ENCODE results near the gene USP7.
A peak's percentile ranks its signal among the peaks of the same experiment; 100 is the strongest.

USP7 gene

GRCh38 chr16:8908810-8909468, 54.8 kb downstream of the USP7 start:
- H3K4me3 ChIP-seq (ENCODE audit: low read depth, low read length), result no peak overlapping the region
- no peak for DNase-seq (ENCODE audit: low read depth)
- no peak for TF ChIP-seq CTCF (IDR thresholded peaks at IDR 0.05; ENCODE audit: control insufficient read depth, extremely low read depth, insufficient read depth)

GRCh38 chr16:8907096-8907495, 56.6 kb downstream of the USP7 start:
- no peak for TF ChIP-seq CTCF (IDR thresholded peaks at IDR 0.05; ENCODE audit: control insufficient read depth, extremely low read depth, insufficient read depth)
- DNase-seq (ENCODE audit: low read depth), result no peak
- H3K4me3 ChIP-seq (ENCODE audit: low read depth, low read length), result no peak overlapping the region

- no peak for TF ChIP-seq CTCF (IDR thresholded peaks at IDR 0.05; ENCODE audit: control insufficient read depth, extremely low read depth, insufficient read depth)
- DNase-seq (ENCODE audit: low read depth), result no peak
- no peak overlapping the region for H3K4me3 ChIP-seq (ENCODE audit: low read depth, low read length)
These were observed 57.7 kb downstream of the USP7 start for GRCh38 chr16:8905795-8906591.

- TF ChIP-seq CTCF (IDR thresholded peaks at IDR 0.05; ENCODE audit: control insufficient read depth, extremely low read depth, insufficient read depth), result peak; percentile 68
- DNase-seq (ENCODE audit: low read depth), result no peak
- no peak overlapping the region for H3K4me3 ChIP-seq (ENCODE audit: low read depth, low read length)
These were observed 58.4 kb downstream of the USP7 start for GRCh38 chr16:8905168-8905762.

GRCh38 chr16:8904018-8904430, 59.7 kb downstream of the USP7 start:
- no peak for TF ChIP-seq CTCF (IDR thresholded peaks at IDR 0.05; ENCODE audit: control insufficient read depth, extremely low read depth, insufficient read depth)
- DNase-seq (ENCODE audit: low read depth), result no peak
- no peak overlapping the region for H3K4me3 ChIP-seq (ENCODE audit: low read depth, low read length)

GRCh38 chr16:8903004-8903403, 60.7 kb downstream of the USP7 start:
- H3K4me3 ChIP-seq (ENCODE audit: low read depth, low read length), result no peak overlapping the region
- TF ChIP-seq CTCF (IDR thresholded peaks at IDR 0.05; ENCODE audit: control insufficient read depth, extremely low read depth, insufficient read depth), result no peak
- no peak for DNase-seq (ENCODE audit: low read depth)
